ENCODE measurements around the gene USP37. TPM values are rescaled to one million over a fixed set of nuclear protein-coding genes. Genes with fewer than 3 reads are reported as not detected.

USP37 gene
- polyA plus RNA-seq, 2 donors, result 1.8 to 2.3 TPM

DNA sequence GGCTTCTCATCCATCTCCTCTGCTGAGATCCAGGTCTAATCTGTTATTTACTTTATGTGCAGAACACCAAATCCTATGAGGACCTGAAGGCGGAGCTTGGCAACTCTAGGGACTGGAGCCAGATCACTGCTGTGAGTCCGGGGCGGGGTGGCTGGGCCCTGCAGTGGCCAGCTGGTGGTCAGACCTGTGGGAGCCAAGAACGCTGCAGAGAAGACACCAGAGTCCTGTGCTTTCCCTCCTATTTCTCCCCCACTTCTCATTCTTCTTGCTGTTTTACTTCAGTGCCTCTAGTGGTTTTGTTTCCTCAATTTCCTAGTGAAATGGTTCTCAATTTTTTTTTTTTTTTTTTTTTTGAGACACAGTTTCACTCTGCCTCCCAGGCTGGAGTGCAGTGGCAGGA is 129.6 kb downstream of the USP37 start:
- Histone ChIP-seq H3K9me3 (ENCODE audit: control insufficient read depth in 2 of 2, insufficient read depth in 1 of 2, low read depth in 1 of 2, low read length in 1 of 2) (no peaks in the 10 kb centered on the region), H3K27me3 (ENCODE audit: control insufficient read depth in 1 of 2, insufficient read depth in 2 of 2, low read length in 2 of 2) (no peaks in the 10 kb centered on the region), H3K4me3 (ENCODE audit: low read depth in 1 of 2, low read length in 2 of 2) (no peak overlapping the region), H3K4me1 (ENCODE audit: control insufficient read depth in 2 of 2, insufficient read depth in 2 of 2, low read length in 1 of 2) (no peaks in the 10 kb centered on the region), H3K27ac (ENCODE audit: low read depth in 2 of 2, low read length in 1 of 2) (no peak overlapping the region), H3K36me3 (ENCODE audit: control insufficient read depth in 2 of 2, insufficient read depth in 2 of 2, low read length in 1 of 2) (no peaks in the 10 kb centered on the region)
- 59 to 61% methylated on average over 4 of the region's 4 CpGs for WGBS, 2 donors

DNA sequence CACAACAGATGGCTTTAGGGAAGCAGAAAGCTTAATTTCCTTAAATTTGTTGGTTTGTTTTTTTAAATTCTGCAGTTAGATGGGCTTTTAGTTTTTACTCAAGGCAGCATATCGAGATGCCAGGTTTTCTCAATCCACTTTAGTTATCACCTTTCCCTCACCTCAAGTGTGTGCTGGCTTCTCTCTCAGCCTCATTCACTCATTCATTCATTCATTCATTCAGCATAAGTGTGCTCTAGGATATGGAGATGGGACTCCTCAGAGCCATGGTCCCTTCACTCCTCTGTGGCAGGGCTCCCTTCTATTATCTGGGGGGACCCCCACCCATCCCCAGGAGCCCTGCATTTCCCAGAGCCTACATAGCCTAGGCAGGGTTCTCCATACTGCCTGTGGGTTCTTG is 130.2 kb downstream of the USP37 start:
- Histone ChIP-seq H3K4me1 (ENCODE audit: control insufficient read depth in 2 of 2, insufficient read depth in 2 of 2, low read length in 1 of 2) (no peaks in the 10 kb centered on the region), H3K36me3 (ENCODE audit: control insufficient read depth in 2 of 2, insufficient read depth in 2 of 2, low read length in 1 of 2) (no peaks in the 10 kb centered on the region), H3K27ac (ENCODE audit: low read depth in 2 of 2, low read length in 1 of 2) (no peak overlapping the region), H3K27me3 (ENCODE audit: control insufficient read depth in 1 of 2, insufficient read depth in 2 of 2, low read length in 2 of 2) (no peaks in the 10 kb centered on the region), H3K9me3 (ENCODE audit: control insufficient read depth in 2 of 2, insufficient read depth in 1 of 2, low read depth in 1 of 2, low read length in 1 of 2) (no peaks in the 10 kb centered on the region), H3K4me3 (ENCODE audit: low read depth in 1 of 2, low read length in 2 of 2) (no peak overlapping the region)
- WGBS, 2 donors, result 91 to 94% methylated on average over 1 of the region's 1 CpG

DNA sequence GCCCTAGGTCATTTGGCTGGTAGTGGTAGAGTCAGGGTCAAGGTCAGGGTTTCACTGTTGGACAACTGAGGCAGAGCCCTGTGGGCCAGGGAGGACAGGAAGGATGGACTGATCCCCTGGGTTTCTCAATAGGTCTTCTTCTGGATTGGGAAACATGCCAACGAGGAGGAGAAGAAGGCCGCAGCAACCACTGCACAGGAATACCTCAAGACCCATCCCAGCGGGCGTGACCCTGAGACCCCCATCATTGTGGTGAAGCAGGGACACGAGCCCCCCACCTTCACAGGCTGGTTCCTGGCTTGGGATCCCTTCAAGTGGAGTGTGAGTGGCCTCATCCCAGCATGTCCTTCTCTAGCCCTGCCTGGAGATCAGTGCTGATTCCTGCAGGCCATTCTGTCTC is 131.2 kb downstream of the USP37 start:
- Histone ChIP-seq H3K9me3 (ENCODE audit: control insufficient read depth in 2 of 2, insufficient read depth in 1 of 2, low read depth in 1 of 2, low read length in 1 of 2) (no peaks in the 10 kb centered on the region), H3K4me1 (ENCODE audit: control insufficient read depth in 2 of 2, insufficient read depth in 2 of 2, low read length in 1 of 2) (no peaks in the 10 kb centered on the region), H3K4me3 (ENCODE audit: low read depth in 1 of 2, low read length in 2 of 2) (no peak overlapping the region), H3K36me3 (ENCODE audit: control insufficient read depth in 2 of 2, insufficient read depth in 2 of 2, low read length in 1 of 2) (no peaks in the 10 kb centered on the region), H3K27ac (ENCODE audit: low read depth in 2 of 2, low read length in 1 of 2) (no peak overlapping the region), H3K27me3 (ENCODE audit: control insufficient read depth in 1 of 2, insufficient read depth in 2 of 2, low read length in 2 of 2) (no peaks in the 10 kb centered on the region)
- WGBS, 2 donors, result 90 to 93% methylated on average over 5 of the region's 5 CpGs

DNA sequence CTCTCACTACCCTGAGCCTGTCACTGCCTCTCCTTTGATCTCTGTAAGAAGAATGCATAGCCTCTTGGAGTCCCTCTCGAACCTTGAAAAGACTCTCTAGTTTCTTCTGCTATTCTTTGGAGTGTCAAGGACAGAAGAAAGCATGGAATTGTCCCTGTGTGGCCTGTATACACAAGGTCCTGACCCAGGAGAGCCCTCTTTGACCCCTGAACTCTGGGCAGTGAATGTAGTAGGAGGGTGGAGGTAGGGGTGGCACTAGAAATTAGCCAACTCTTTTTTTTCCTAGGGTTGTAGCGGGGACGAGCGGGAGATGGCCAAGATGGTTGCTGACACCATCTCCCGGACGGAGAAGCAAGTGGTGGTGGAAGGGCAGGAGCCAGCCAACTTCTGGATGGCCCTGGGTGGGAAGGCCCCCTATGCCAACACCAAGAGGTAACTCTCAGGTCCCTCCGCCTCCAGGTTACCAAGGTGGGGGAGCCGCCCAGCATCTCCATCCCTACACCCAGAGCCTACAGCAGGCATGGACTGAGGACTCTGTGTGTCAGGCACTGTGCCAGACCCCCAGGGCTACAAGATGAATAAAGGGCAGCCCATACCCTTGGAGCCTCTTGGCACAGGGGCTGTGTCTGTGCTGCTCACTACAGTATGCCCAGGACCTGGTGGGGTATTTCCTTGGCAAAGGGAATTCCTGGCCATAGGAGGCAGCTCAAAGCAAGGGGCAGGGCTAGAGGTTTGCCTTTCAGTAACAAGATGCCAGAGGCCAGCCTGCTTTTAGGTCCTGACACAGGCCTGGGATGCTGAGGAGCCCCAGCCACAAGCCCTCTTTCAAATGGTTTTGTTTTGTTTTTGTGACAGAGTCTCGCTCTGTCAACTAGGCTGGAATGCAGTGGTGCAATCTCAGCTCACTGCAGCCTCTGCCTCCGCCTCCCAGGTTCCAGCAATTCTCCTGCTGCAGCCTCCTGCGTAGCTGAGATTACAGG is 132.9 kb downstream of the USP37 start:
- no peak overlapping the region for H3K4me3 ChIP-seq (ENCODE audit: low read depth in 1 of 2, low read length in 2 of 2)
- no peaks in the 10 kb centered on the region for H3K27me3 ChIP-seq (ENCODE audit: control insufficient read depth in 1 of 2, insufficient read depth in 2 of 2, low read length in 2 of 2)
- H3K36me3 ChIP-seq (ENCODE audit: control insufficient read depth in 2 of 2, insufficient read depth in 2 of 2, low read length in 1 of 2), result no peaks in the 10 kb centered on the region
- H3K9me3 ChIP-seq (ENCODE audit: control insufficient read depth in 2 of 2, insufficient read depth in 1 of 2, low read depth in 1 of 2, low read length in 1 of 2), result no peaks in the 10 kb centered on the region
- H3K27ac ChIP-seq (ENCODE audit: low read depth in 2 of 2, low read length in 1 of 2), result no peak overlapping the region
- no peaks in the 10 kb centered on the region for H3K4me1 ChIP-seq (ENCODE audit: control insufficient read depth in 2 of 2, insufficient read depth in 2 of 2, low read length in 1 of 2)
- WGBS, 2 donors, result 88 to 96% methylated on average over 11 of the region's 11 CpGs

DNA sequence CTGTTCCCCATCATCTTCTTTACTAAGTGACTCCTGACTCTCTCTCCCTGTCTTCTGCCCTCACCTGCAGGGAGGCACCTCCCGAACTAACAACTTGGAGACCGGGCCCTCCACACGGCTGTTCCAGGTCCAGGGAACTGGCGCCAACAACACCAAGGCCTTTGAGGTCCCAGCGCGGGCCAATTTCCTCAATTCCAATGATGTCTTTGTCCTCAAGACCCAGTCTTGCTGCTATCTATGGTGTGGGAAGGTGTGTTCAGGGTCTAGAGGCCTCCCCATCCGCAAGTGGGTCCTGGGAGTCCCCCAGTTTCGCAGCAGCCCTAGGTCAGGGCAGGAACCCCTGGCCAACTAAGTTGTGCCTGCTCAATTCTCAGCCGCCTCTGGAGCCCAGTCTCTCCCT is 133.7 kb downstream of the USP37 start:
- H3K9me3 ChIP-seq (ENCODE audit: control insufficient read depth in 2 of 2, insufficient read depth in 1 of 2, low read depth in 1 of 2, low read length in 1 of 2), result no peaks in the 10 kb centered on the region
- no peaks in the 10 kb centered on the region for H3K4me1 ChIP-seq (ENCODE audit: control insufficient read depth in 2 of 2, insufficient read depth in 2 of 2, low read length in 1 of 2)
- WGBS, 2 donors, result 90 to 93% methylated on average over 9 of the region's 9 CpGs
- H3K27me3 ChIP-seq (ENCODE audit: control insufficient read depth in 1 of 2, insufficient read depth in 2 of 2, low read length in 2 of 2), result no peaks in the 10 kb centered on the region
- H3K36me3 ChIP-seq (ENCODE audit: control insufficient read depth in 2 of 2, insufficient read depth in 2 of 2, low read length in 1 of 2), result no peaks in the 10 kb centered on the region
- no peak overlapping the region for H3K27ac ChIP-seq (ENCODE audit: low read depth in 2 of 2, low read length in 1 of 2)
- no peak overlapping the region for H3K4me3 ChIP-seq (ENCODE audit: low read depth in 1 of 2, low read length in 2 of 2)

DNA sequence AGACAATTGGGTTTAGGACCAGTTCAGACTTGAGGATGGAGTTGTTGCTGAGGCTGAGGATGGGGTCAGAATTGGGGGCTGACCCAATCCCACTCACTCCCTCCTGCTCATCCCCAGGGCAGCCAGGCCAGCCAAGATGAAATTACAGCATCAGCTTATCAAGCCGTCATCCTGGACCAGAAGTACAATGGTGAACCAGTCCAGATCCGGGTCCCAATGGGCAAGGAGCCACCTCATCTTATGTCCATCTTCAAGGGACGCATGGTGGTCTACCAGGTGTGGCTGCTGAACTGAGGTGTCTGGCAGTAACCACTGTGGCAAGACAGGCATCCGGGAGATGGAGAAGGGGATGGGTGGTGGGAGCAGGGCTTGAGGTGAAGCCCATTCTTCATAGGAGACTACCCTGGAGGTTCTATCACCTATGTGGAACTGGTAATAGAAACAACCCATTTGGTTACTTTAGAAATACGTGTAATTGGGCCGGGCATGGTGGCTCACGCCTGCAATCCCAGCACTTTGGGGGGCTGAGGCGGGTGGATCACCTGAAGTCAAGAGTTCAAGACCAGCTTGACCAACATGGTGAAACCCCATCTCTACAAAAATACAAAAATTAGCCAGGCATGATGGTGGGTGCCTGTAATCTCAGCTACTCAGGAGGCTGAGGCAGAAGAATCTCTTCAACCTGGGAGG is 135.3 kb downstream of the USP37 start:
- no peaks in the 10 kb centered on the region for H3K27me3 ChIP-seq (ENCODE audit: control insufficient read depth in 1 of 2, insufficient read depth in 2 of 2, low read length in 2 of 2)
- WGBS, 2 donors, result 93 to 96% methylated on average over 8 of the region's 8 CpGs
- no peaks in the 10 kb centered on the region for H3K36me3 ChIP-seq (ENCODE audit: control insufficient read depth in 2 of 2, insufficient read depth in 2 of 2, low read length in 1 of 2)
- H3K27ac ChIP-seq (ENCODE audit: low read depth in 2 of 2, low read length in 1 of 2), result no peak overlapping the region
- H3K4me1 ChIP-seq (ENCODE audit: control insufficient read depth in 2 of 2, insufficient read depth in 2 of 2, low read length in 1 of 2), result no peaks in the 10 kb centered on the region
- H3K9me3 ChIP-seq (ENCODE audit: control insufficient read depth in 2 of 2, insufficient read depth in 1 of 2, low read depth in 1 of 2, low read length in 1 of 2), result no peaks in the 10 kb centered on the region
- H3K4me3 ChIP-seq (ENCODE audit: low read depth in 1 of 2, low read length in 2 of 2), result no peak overlapping the region

DNA sequence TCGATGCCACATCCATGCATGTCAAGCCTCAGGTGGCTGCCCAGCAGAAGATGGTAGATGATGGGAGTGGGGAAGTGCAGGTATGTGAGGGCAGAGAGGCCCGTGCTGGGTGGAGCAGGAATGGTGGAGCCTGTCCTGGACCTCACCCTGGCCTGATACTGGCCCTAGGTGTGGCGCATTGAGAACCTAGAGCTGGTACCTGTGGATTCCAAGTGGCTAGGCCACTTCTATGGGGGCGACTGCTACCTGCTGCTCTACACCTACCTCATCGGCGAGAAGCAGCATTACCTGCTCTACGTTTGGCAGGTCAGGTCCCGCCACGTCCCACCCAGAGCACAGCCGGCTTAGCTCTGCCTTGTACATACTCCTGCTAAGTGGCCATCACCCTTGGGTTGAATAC is 136.3 kb downstream of the USP37 start:
- no peaks in the 10 kb centered on the region for H3K9me3 ChIP-seq (ENCODE audit: control insufficient read depth in 2 of 2, insufficient read depth in 1 of 2, low read depth in 1 of 2, low read length in 1 of 2)
- no peak overlapping the region for H3K4me3 ChIP-seq (ENCODE audit: low read depth in 1 of 2, low read length in 2 of 2)
- 77 to 88% methylated on average over 10 of the region's 10 CpGs for WGBS, 2 donors
- H3K27ac ChIP-seq (ENCODE audit: low read depth in 2 of 2, low read length in 1 of 2), result no peak overlapping the region
- H3K4me1 ChIP-seq (ENCODE audit: control insufficient read depth in 2 of 2, insufficient read depth in 2 of 2, low read length in 1 of 2), result no peaks in the 10 kb centered on the region
- no peaks in the 10 kb centered on the region for H3K27me3 ChIP-seq (ENCODE audit: control insufficient read depth in 1 of 2, insufficient read depth in 2 of 2, low read length in 2 of 2)
- no peaks in the 10 kb centered on the region for H3K36me3 ChIP-seq (ENCODE audit: control insufficient read depth in 2 of 2, insufficient read depth in 2 of 2, low read length in 1 of 2)

DNA sequence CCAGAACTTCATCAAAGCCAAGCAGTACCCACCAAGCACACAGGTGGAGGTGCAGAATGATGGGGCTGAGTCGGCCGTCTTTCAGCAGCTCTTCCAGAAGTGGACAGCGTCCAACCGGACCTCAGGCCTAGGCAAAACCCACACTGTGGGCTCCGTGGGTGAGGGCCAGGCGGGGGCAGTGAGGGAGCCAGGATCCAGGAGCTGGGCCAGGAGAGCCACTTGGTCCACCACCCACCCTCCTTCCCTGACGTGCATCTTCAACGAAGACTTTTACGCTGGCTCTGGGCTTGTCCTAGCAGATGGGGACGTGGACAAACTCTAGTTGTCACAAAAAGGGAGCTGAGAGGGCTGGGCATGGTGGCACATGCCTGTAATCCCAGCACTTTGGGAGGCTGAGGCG is 137.4 kb downstream of the USP37 start:
- Histone ChIP-seq H3K36me3 (ENCODE audit: control insufficient read depth in 2 of 2, insufficient read depth in 2 of 2, low read length in 1 of 2) (no peaks in the 10 kb centered on the region), H3K4me1 (ENCODE audit: control insufficient read depth in 2 of 2, insufficient read depth in 2 of 2, low read length in 1 of 2) (no peaks in the 10 kb centered on the region), H3K27ac (ENCODE audit: low read depth in 2 of 2, low read length in 1 of 2) (no peak overlapping the region), H3K27me3 (ENCODE audit: control insufficient read depth in 1 of 2, insufficient read depth in 2 of 2, low read length in 2 of 2) (no peaks in the 10 kb centered on the region), H3K9me3 (ENCODE audit: control insufficient read depth in 2 of 2, insufficient read depth in 1 of 2, low read depth in 1 of 2, low read length in 1 of 2) (no peaks in the 10 kb centered on the region), H3K4me3 (ENCODE audit: low read depth in 1 of 2, low read length in 2 of 2) (no peak overlapping the region)
- WGBS, 2 donors, result 90% methylated on average over 11 of the region's 11 CpGs

DNA sequence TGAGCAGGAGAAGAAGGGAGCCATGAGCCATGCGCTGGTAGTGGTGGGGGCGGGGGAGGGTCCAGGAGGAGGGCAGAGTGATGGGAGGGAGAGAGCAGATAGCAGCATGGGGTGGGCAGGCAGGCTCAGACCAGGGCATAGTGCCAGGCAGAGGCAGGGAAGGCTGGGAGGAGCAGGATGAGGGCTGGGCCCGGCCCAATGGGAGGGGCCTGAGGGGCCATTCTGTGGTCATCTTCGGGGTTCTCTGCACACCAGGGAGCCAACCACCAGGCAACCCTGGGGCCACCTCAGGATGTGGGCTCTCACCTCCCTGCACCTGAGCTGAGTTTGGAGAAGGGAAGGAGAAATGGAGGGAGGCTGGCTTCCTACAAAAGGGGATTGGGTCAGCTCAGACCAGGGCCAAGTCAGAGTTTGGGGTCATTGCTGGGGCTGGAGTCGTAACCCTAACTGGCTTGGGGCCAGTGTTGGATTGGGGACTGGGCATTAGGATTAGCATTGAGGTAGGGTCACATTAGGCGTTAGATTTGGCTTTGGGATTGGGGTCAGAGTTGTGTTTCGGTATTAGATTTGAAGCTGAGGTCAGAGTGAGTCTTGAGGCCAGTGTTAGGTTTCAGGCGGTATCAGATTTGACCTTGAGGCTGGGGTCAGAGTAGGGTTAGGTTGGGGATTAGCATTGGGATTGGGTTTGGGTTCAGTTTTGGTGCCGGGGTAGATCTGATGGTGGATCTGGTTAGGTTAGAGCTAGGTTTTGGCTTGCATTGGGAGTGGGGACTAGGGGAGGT is 138.0 kb downstream of the USP37 start:
- WGBS, 2 donors, result 65 to 76% methylated on average over 9 of the region's 9 CpGs
- no peak overlapping the region for H3K4me3 ChIP-seq (ENCODE audit: low read depth in 1 of 2, low read length in 2 of 2)
- no peaks in the 10 kb centered on the region for H3K36me3 ChIP-seq (ENCODE audit: control insufficient read depth in 2 of 2, insufficient read depth in 2 of 2, low read length in 1 of 2)

More for the DNA sequence above, 138.0 kb downstream of the USP37 start:
- H3K27me3 ChIP-seq (ENCODE audit: control insufficient read depth in 1 of 2, insufficient read depth in 2 of 2, low read length in 2 of 2), result no peaks in the 10 kb centered on the region
- H3K27ac ChIP-seq (ENCODE audit: low read depth in 2 of 2, low read length in 1 of 2), result no peak overlapping the region
- no peaks in the 10 kb centered on the region for H3K4me1 ChIP-seq (ENCODE audit: control insufficient read depth in 2 of 2, insufficient read depth in 2 of 2, low read length in 1 of 2)
- no peaks in the 10 kb centered on the region for H3K9me3 ChIP-seq (ENCODE audit: control insufficient read depth in 2 of 2, insufficient read depth in 1 of 2, low read depth in 1 of 2, low read length in 1 of 2)
